T-helper 2 cell (primary cell): ENCODE measurements around the gene RASSF1.

Experiments
- DNase-seq, 5 experiments: peaks; one replicate each; pipeline versions ENCODE4 v3.0.0 to v3.0.0-alpha.2; 2012 to 2022

Gene RASSF1

GRCh38 chr3:50342813-50343633 is 2.4 kb upstream of the RASSF1 start:
- no peak for DNase-seq

GRCh38 chr3:50341996-50342650 is 1.5 kb upstream of the RASSF1 start:
- DNase-seq = no peak

GRCh38 chr3:50341537-50341936 is 901 bp upstream of the RASSF1 start:
- peak in 2 of 5 experiments; percentile 27 to 46 for DNase-seq

- no peak for DNase-seq
Measured at GRCh38 chr3:50340147-50340447, 539 bp downstream of the RASSF1 start.

GRCh38 chr3:50339485-50340146 is 1.0 kb downstream of the RASSF1 start:
- no peak for DNase-seq

GRCh38 chr3:50338965-50339364 is 1.7 kb downstream of the RASSF1 start:
- no peak for DNase-seq

- peak; percentile 81 to 99 (median 93) for DNase-seq
Measured at GRCh38 chr3:50337175-50337861, 3.3 kb downstream of the RASSF1 start.

- DNase-seq = no peak
Measured at GRCh38 chr3:50336452-50337174, 4.0 kb downstream of the RASSF1 start.

GRCh38 chr3:50334339-50335075 is 6.1 kb downstream of the RASSF1 start:
- DNase-seq = no peak

- DNase-seq = peak in 1 of 5 experiments; percentile 43
Measured at GRCh38 chr3:50333744-50334328, 6.8 kb downstream of the RASSF1 start.

GRCh38 chr3:50331364-50331907 is 9.2 kb downstream of the RASSF1 start:
- DNase-seq = no peak

- DNase-seq = no peak
Measured at GRCh38 chr3:50330330-50330729, 10.3 kb downstream of the RASSF1 start.

- DNase-seq = peak; percentile 88 to 96 (median 92)
Measured at GRCh38 chr3:50327943-50328691, 12.5 kb downstream of the RASSF1 start, which contains the start of gene TUSC2. Gene TUSC2 (minus strand): TSS chr3:50328223. CDS start chr3:50328099, 124 bp downstream.

GRCh38 chr3:50327129-50327528 is 13.5 kb downstream of the RASSF1 start:
- DNase-seq = no peak

GRCh38 chr3:50326182-50326541 is 14.5 kb downstream of the RASSF1 start:
- DNase-seq = no peak

GRCh38 chr3:50325497-50326181 is 15.0 kb downstream of the RASSF1 start:
- no peak for DNase-seq

GRCh38 chr3:50325113-50325480 is 15.5 kb downstream of the RASSF1 start:
- DNase-seq = no peak

GRCh38 chr3:50324351-50325112 is 16.1 kb downstream of the RASSF1 start:
- peak in 3 of 5 experiments; percentile 44 to 51 (median 46) for DNase-seq
